ENCODE measurements around the gene ABLIM1. TPM values are rescaled to one million over a fixed set of nuclear protein-coding genes. Genes with fewer than 3 reads are reported as not detected.

The ABLIM1 gene
- total and polyA plus RNA-seq, 10 of the 15 experiments (the other 5 are each of a cell fraction or from before 2014, with no cell fraction given): 14.2 to 50.5 (median 28.1) TPM

DNA sequence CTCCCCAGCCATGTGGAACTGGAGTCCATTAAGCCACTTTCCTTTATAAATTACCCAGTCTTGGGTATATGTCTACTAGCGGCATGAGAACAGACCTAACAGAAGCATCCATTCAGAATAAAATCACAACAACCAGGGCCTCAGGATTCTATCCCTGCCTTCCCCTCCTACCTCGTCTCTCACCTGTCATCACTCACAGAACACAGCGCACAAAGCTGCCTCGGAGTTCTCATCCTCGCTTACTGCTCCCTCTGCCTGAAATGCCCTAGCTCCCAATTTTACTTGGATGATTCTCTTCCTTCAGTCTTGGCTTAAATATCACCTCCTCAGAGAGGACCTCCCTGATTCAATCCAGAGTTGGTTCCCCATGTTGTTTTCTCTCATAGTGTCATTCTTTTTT, 183.1 kb downstream of the ABLIM1 start:
- no peaks in the 10 kb centered on the region for H4K20me1 ChIP-seq (ENCODE audit: control insufficient read depth, insufficient read depth)
- no peak overlapping the region for H3K27ac ChIP-seq (ENCODE audit: control insufficient read depth, insufficient read depth)
- no peaks in the 10 kb centered on the region for H3K9me3 ChIP-seq (replicated peaks; ENCODE audit: control insufficient read depth, insufficient read depth, low read length)
- H3K9ac ChIP-seq (ENCODE audit: control insufficient read depth, insufficient read depth, low read length): no peak overlapping the region
- no peak overlapping the region for H3K4me3 ChIP-seq
- SMC1A ChIA-PET (ENCODE audit: uncharacterized antibody, unreplicated experiment): interaction anchor here (1.6 to 4.5 kb wide), 2 partner anchors 10 to 51 kb away, joined by 4 to 21 read pairs; no protein-coding TSS in a partner anchor
- H3K27me3 ChIP-seq (replicated peaks in 1 of 2; ENCODE audit: control insufficient read depth in 2 of 2, insufficient read depth in 2 of 2, low read length in 1 of 2): no peaks in the 10 kb centered on the region
- no peak for DNase-seq (ENCODE audit: low read depth, low spot score)
- CTCF ChIA-PET: interaction anchor here (0.6 to 1.0 kb wide), 4 partner anchors 9 to 223 kb away, joined by 3 read pairs; no protein-coding TSS in a partner anchor
- intact Hi-C loops (cut with micrococcal nuclease; ENCODE audit: unreplicated experiment) (no loop called here), in situ Hi-C loops (cut with MboI) (loop anchor here (5.0 to 10.0 kb wide), 3 partner anchors 222 to 650 kb away; no protein-coding TSS in a partner anchor)
- no TSS peak for BruUV-seq (replicated peaks)
- H3K4me1 ChIP-seq (ENCODE audit: control insufficient read depth, insufficient read depth, low read length): 0 out of 2 replicates have a peak, but pooled peaks cover 3% of the 10 kb centered on the region
- H3K79me2 ChIP-seq (ENCODE audit: control insufficient read depth, insufficient read depth, low read length): no peaks in the 10 kb centered on the region
- FAIRE-seq: no peak
- RAD21 ChIA-PET (ENCODE audit: unreplicated experiment): no interaction called here
- H2AFZ ChIP-seq (ENCODE audit: control insufficient read depth, low read depth, low read length): no peak overlapping the region
- 85% methylated on average over 3 of the region's 5 CpGs for WGBS (ENCODE audit: insufficient coverage, insufficient replicate concordance, low lambda C conversion rate, missing lambda C conversion rate)
- POLR2A ChIA-PET: no interaction called here
- no peaks in the 10 kb centered on the region for H3K36me3 ChIP-seq (ENCODE audit: control insufficient read depth in 2 of 2, insufficient read depth in 2 of 2, low read length in 1 of 2)
- TF ChIP-seq POLR2AphosphoS2 (IDR thresholded peaks at IDR 0.05; ENCODE audit: low read depth, low read length) (no peak), ZNF207 (IDR thresholded peaks at IDR 0.05; ENCODE audit: borderline replicate concordance) (no peak), NFYA (IDR thresholded peaks at IDR 0.05; ENCODE audit: borderline replicate concordance, low read depth, low read length) (no peak), MYC (IDR thresholded peaks at IDR 0.05; ENCODE audit: insufficient read depth, insufficient read length, insufficient replicate concordance, low read length, severe bottlenecking) (no peak), STAT1 (conservative IDR thresholded peaks at IDR 0.05) (no peak), MEF2B (IDR thresholded peaks at IDR 0.05; ENCODE audit: partially characterized antibody, poor library complexity, severe bottlenecking) (no peak), FOXK2 (IDR thresholded peaks at IDR 0.05) (no peak), RAD21 (IDR thresholded peaks at IDR 0.05; ENCODE audit: insufficient read depth, low read depth, low read length) (no peak), SMAD1 (IDR thresholded peaks at IDR 0.05; ENCODE audit: low read depth, partially characterized antibody) (no peak), ZNF622 (IDR thresholded peaks at IDR 0.05) (no peak)
- TF ChIP-seq, protein P1, sequence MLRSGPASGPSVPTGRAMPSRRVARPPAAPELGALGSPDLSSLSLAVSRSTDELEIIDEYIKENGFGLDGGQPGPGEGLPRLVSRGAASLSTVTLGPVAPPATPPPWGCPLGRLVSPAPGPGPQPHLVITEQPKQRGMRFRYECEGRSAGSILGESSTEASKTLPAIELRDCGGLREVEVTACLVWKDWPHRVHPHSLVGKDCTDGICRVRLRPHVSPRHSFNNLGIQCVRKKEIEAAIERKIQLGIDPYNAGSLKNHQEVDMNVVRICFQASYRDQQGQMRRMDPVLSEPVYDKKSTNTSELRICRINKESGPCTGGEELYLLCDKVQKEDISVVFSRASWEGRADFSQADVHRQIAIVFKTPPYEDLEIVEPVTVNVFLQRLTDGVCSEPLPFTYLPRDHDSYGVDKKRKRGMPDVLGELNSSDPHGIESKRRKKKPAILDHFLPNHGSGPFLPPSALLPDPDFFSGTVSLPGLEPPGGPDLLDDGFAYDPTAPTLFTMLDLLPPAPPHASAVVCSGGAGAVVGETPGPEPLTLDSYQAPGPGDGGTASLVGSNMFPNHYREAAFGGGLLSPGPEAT (IDR thresholded peaks at IDR 0.05; ENCODE audit: low read depth): no peak
- TF ChIP-seq, protein P2, sequence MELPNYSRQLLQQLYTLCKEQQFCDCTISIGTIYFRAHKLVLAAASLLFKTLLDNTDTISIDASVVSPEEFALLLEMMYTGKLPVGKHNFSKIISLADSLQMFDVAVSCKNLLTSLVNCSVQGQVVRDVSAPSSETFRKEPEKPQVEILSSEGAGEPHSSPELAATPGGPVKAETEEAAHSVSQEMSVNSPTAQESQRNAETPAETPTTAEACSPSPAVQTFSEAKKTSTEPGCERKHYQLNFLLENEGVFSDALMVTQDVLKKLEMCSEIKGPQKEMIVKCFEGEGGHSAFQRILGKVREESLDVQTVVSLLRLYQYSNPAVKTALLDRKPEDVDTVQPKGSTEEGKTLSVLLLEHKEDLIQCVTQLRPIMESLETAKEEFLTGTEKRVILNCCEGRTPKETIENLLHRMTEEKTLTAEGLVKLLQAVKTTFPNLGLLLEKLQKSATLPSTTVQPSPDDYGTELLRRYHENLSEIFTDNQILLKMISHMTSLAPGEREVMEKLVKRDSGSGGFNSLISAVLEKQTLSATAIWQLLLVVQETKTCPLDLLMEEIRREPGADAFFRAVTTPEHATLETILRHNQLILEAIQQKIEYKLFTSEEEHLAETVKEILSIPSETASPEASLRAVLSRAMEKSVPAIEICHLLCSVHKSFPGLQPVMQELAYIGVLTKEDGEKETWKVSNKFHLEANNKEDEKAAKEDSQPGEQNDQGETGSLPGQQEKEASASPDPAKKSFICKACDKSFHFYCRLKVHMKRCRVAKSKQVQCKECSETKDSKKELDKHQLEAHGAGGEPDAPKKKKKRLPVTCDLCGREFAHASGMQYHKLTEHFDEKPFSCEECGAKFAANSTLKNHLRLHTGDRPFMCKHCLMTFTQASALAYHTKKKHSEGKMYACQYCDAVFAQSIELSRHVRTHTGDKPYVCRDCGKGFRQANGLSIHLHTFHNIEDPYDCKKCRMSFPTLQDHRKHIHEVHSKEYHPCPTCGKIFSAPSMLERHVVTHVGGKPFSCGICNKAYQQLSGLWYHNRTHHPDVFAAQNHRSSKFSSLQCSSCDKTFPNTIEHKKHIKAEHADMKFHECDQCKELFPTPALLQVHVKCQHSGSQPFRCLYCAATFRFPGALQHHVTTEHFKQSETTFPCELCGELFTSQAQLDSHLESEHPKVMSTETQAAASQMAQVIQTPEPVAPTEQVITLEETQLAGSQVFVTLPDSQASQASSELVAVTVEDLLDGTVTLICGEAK (IDR thresholded peaks at IDR 0.05; ENCODE audit: borderline replicate concordance): no peak
- TF ChIP-seq, protein P3, sequence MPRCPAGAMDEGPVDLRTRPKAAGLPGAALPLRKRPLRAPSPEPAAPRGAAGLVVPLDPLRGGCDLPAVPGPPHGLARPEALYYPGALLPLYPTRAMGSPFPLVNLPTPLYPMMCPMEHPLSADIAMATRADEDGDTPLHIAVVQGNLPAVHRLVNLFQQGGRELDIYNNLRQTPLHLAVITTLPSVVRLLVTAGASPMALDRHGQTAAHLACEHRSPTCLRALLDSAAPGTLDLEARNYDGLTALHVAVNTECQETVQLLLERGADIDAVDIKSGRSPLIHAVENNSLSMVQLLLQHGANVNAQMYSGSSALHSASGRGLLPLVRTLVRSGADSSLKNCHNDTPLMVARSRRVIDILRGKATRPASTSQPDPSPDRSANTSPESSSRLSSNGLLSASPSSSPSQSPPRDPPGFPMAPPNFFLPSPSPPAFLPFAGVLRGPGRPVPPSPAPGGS (IDR thresholded peaks at IDR 0.05; ENCODE audit: borderline replicate concordance, insufficient read depth, low read depth, low read length, poor library complexity, severe bottlenecking): no peak
- ATAC-seq: no peak
- H3K4me2 ChIP-seq (ENCODE audit: control insufficient read depth, insufficient read depth): no peak overlapping the region
